Stimulated activated CD4-positive, alpha-beta T cell treated with anti-CD3 and anti-CD28 coated beads, TNF-alpha, amount 100 ng/mL, for 1 hour (primary cell): Measurements from ENCODE around the gene LMLN.
"Not testable (repeated sequence)": the region's sequence is repeated elsewhere in the genome, so short reads cannot be mapped to it uniquely, and the experiment has no call there.

ENCODE experiments used
- DNase-seq, 3 donors: peaks; one replicate each; pipeline ENCODE4 v3.0.0-alpha.2; 2020; ENCODE audit warnings: low read depth in 3 of 3, low spot score in 1 of 3

Gene LMLN, protein sequence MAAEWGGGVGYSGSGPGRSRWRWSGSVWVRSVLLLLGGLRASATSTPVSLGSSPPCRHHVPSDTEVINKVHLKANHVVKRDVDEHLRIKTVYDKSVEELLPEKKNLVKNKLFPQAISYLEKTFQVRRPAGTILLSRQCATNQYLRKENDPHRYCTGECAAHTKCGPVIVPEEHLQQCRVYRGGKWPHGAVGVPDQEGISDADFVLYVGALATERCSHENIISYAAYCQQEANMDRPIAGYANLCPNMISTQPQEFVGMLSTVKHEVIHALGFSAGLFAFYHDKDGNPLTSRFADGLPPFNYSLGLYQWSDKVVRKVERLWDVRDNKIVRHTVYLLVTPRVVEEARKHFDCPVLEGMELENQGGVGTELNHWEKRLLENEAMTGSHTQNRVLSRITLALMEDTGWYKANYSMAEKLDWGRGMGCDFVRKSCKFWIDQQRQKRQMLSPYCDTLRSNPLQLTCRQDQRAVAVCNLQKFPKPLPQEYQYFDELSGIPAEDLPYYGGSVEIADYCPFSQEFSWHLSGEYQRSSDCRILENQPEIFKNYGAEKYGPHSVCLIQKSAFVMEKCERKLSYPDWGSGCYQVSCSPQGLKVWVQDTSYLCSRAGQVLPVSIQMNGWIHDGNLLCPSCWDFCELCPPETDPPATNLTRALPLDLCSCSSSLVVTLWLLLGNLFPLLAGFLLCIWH

GRCh38 chr3:197959891-197960693 is at the start of gene LMLN:
Gene LMLN (plus strand): TSS chr3:197960217. CDS start chr3:197960246, 29 bp downstream.
- peak; percentile 83 to 89 (median 86) for DNase-seq

- no peak for DNase-seq
Measured at GRCh38 chr3:197912741-197913476, 47.1 kb upstream of the LMLN start.

DNA sequence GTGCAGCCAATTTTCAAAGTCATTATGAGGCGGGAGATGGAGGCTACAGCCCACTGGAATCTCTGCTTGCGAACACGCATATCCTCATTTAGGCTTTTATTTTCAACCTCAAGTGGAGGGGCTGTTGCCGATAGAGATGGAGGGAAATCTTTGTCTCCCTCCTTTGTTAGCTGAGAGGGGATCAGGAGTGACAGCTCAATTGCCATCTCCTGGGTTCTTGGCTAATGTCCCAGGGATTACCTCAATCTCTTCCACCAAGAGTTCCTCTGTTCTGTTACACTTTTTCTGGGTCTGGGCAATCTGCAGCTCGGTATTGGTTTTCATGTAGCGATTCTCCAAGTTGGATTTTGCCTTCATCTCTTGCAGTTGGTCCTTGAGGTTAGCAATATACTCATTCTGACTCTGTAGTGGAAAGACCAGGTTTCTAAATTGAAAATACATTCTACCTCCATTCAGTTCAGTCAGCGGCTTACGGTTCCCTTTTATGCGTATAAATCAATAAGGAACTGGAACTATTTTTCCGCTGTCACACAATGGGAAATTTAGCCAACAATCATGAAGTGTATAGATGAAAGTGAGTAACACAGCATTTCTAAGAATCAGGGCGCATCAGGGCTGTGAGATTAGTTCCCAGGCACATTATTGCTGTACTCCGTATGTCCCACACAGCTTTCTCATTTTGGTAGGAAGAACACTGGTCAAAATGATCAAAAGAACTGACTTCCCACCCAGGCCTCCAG is 46.2 kb upstream of the LMLN start:
- DNase-seq: no peak

GRCh38 chr3:197921429-197922275 is 38.4 kb upstream of the LMLN start:
- not testable (repeated sequence) for DNase-seq

DNA sequence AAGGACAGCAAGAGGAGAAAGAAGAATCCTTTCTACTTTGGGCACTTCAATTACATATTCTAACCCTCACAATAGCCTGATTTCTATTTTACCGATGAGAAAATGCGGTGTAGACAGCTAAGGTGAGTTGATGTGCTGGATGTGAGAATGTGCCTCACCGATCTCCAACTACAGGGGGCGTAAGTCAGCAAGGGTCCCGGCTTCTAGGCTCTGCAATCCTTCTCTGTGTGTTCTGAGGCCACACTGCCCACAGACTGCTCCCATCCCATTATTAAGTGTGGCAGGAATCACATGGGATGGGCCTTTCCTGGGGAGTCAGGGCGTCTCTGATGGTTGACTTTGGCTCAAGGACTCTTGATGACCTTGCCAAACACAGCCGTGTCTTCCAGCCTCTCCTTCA is 33.6 kb upstream of the LMLN start:
- no peak for DNase-seq

DNA sequence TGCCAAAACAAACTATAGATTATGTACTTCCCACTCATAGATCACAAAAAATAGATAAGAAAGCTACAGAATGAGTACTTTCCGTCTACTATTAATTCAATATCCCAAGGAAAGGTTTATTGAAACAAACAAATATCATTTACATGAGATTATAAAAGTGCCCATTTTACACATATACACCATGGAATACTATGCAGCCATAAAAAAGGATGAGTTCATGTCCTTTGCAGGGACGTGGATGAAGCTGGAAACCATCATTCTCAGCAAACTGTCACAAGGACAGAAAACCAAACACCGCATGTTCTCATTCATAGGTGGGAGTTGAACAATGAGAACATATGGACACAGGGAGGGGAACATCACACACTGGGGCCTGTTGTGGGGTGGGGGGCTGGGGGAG is 32.4 kb upstream of the LMLN start:
- not testable (repeated sequence) for DNase-seq

DNA sequence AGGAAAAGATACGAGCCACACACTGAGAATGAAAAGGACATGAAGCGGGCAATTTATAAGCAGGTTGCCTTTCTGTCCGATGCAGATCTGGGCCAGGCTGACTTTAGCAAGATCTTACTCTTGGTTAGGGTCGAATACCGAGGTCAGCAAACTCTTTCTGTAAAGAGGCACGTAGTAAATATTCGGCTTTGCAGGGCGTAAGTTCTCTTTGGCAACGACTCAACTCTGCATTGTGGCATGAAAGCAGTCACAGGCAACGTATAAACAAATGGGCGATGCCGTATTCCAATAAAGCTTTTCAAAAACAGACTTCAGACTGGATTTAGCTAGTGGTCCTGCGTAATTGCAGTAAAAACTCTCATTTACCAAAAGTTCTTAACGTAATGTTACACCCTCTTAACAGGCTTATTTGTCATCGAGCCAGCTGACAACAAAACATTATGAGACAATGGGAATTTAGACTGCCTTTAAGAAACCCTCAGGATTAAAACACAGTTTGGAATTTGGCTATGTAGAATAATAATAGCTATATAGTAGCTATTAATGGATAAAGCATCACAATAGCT is 23.1 kb upstream of the LMLN start:
- no peak for DNase-seq

DNA sequence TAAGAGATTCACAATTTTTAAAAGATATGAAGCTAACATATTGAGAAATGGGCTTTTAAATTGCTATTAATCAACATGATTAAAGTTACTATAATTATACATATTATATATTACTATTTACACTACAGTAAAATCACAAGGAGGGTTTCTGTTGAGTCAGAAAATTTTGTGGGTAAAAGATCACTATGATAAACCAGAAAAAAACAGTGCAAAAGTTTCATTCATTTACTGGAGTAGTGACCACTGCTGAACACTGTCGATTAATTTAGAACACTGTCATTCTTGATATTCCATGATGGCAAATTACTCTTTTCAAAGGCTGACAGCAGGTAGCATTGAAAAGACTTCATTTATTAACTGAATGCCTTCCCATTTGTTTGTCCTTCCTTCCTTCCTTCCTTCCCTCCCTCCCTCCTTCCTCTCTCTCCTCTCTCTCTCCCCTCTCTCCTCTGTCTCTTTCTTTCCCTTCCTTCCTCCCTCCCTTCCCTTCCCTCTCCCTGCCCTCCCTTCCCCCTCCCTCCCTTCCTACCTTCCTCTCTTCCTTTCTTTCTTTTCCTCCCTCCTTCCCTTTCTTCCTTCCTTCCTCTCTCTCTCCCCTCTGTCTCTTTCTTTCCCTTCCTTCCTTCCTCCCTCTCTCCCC is 19.2 kb upstream of the LMLN start:
- DNase-seq: no peak

- DNase-seq: no peak
Measured at GRCh38 chr3:197942956-197943556, 17.0 kb upstream of the LMLN start.

DNA sequence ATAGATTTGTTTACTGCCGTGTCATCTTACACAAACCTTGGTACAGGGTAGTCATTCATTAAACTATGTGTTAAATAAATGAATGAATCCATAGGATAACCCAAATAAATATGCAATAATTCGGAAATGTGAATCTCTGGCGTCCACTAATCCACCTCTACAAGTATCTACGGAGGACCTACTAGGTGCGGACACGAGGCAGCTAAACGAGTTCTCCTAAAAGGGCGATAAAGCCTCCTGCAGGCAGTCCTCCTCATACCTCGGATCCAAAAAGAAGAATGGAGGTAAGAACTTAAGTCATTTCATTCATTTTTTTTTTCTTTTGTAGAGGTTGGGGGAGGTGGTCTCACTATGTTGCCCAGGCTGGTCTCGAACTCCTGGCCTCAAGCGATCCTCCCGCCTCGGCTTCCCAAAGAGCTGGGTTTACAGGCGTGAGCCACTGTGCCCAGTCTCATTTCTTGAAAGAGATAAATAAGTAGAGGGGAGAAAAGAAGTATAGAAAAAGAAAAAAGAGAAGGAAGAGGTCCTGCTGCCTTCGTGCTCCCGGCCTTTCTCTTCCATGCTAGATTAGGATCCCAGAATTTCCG is 10.7 kb upstream of the LMLN start:
- no peak for DNase-seq

GRCh38 chr3:197949778-197950676 is 10.0 kb upstream of the LMLN start, which contains the start of gene RPL35A:
Gene RPL35A (plus strand): TSS chr3:197950190. CDS start chr3:197950968, 778 bp downstream.
- DNase-seq: peak; percentile 69 to 76 (median 69)

- no peak for DNase-seq
Measured at GRCh38 chr3:197950677-197951061, 9.3 kb upstream of the LMLN start.

GRCh38 chr3:197951392-197951990 is 8.5 kb upstream of the LMLN start:
- DNase-seq: no peak

DNA sequence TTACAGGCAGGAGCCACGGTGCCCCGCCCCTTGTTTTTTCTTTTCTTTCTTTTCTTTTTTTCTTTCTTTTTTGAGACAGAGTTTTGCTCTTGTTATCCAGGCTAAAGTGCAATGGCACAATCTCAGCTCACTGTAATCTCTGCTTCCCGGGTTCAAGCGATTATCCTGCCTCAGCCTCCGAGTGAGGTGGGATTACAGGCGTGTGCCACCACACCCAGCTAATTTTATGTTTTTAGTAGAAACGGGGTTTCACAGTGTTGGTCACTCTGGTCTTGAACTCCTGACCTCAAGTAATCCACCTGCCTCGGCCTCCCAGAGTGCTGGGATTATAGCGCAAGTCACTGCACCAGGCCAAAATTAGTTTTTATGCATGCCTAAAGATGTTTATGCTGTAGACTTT is 7.6 kb upstream of the LMLN start:
- no peak for DNase-seq

GRCh38 chr3:197953325-197953724 is 6.7 kb upstream of the LMLN start:
- no peak for DNase-seq

DNA sequence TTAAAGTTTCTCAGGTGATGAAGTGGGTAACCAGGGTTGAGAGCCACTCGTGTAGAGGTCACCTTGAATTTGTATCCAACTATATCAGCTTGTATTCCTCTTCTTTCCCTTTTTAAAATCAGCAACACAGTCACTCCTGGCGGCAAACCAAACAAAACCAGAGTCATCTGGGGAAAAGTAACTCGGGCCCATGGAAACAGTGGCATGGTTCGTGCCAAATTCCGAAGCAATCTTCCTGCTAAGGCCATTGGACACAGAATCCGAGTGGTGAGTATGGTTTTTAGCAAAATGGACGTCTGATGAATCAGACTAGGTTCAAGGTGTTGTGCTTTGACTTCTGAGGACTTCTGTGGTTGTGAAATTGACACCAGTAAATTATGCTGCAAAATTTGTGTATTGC is 6.1 kb upstream of the LMLN start:
- DNase-seq: no peak
